Peyer's patch (tissue), 4 donors: ENCODE data around the gene MAP7D3.

Experiments
- CTCF ChIP-seq, 6 experiments: fragments of 450-650 bp in 4 of 6; fragments of 200-600 bp in 2 of 6; sonication (generic) in 1 of 6; IDR thresholded peaks; one replicate each; pipeline ENCODE4 v1.5.1; 2017 to 2019; ENCODE audit warnings: antibody characterized with exemption in 6 of 6, mild to moderate bottlenecking in 3 of 6, moderate library complexity in 1 of 6
- POLR2A ChIP-seq, 2 donors: fragments of 450-650 bp; IDR thresholded peaks; one replicate each; pipeline ENCODE4 v1.5.1; 2017; ENCODE audit warnings: antibody characterized with exemption in 2 of 2, mild to moderate bottlenecking in 2 of 2, moderate library complexity in 2 of 2

GRCh38 chrX:136221851-136222513, 29.2 kb downstream of the MAP7D3 start:
- TF ChIP-seq CTCF (IDR thresholded peaks at IDR 0.05), result no peak
- TF ChIP-seq POLR2A (IDR thresholded peaks at IDR 0.05), result no peak
